Endothelial cell (in vitro differentiated cells): ENCODE results near the gene KCNH2. TPM values are rescaled to one million over a fixed set of nuclear protein-coding genes. Genes with fewer than 3 reads are reported as not detected.

Source experiments
- DNase-seq: peaks from one replicate; pipeline ENCODE4 v3.0.0; 2021; ENCODE audit warnings: low spot score
- H3K27ac Mint-ChIP-seq: one replicate; pipeline ENCODE4 v1.8.0; 2021; ENCODE audit warnings: mixed read lengths, inconsistent platforms; ENCODE audit not compliant: unreplicated experiment
- H3K27me3 Mint-ChIP-seq: one replicate; pipeline ENCODE4 v1.8.0; 2021; ENCODE audit warnings: mild to moderate bottlenecking, moderate library complexity, mixed read lengths, inconsistent platforms; ENCODE audit not compliant: unreplicated experiment
- H3K36me3 Mint-ChIP-seq: one replicate; pipeline ENCODE4 v1.8.0; 2021; ENCODE audit warnings: mild to moderate bottlenecking, low read depth, mixed read lengths, inconsistent platforms; ENCODE audit not compliant: unreplicated experiment
- H3K4me1 Mint-ChIP-seq: one replicate; pipeline ENCODE4 v1.8.0; 2021; ENCODE audit warnings: mild to moderate bottlenecking, mixed read lengths, inconsistent platforms; ENCODE audit not compliant: unreplicated experiment
- H3K4me3 Mint-ChIP-seq: one replicate; pipeline ENCODE4 v1.8.0; 2021; ENCODE audit warnings: mild to moderate bottlenecking, mixed read lengths, inconsistent platforms; ENCODE audit not compliant: unreplicated experiment
- H3K9me3 Mint-ChIP-seq: one replicate; pipeline ENCODE4 v1.8.0; 2021; ENCODE audit warnings: mixed read lengths, inconsistent platforms; ENCODE audit not compliant: unreplicated experiment
- total RNA-seq: library from RNA; stranded (reverse); fragmentation: NEBNext Ultra II Directional; extraction: Animal tissue kit (Norgen Biotek cat#: 25700); gene quantifications from one replicate; pipeline ENCODE4 v1.2.1, GENCODE V29; 2021; ENCODE audit not compliant: unreplicated experiment
- TF ChIP-seq, protein P1 (sequence below): fragments of 200-600 bp; sonication (generic); IDR thresholded peaks from one replicate; pipeline ENCODE4 v1.5.0; 2021; ENCODE audit warnings: antibody characterized with exemption; ENCODE audit not compliant: unreplicated experiment

Gene KCNH2
- total RNA-seq, 1 donor from 2014 or later: 3.4 TPM

DNA sequence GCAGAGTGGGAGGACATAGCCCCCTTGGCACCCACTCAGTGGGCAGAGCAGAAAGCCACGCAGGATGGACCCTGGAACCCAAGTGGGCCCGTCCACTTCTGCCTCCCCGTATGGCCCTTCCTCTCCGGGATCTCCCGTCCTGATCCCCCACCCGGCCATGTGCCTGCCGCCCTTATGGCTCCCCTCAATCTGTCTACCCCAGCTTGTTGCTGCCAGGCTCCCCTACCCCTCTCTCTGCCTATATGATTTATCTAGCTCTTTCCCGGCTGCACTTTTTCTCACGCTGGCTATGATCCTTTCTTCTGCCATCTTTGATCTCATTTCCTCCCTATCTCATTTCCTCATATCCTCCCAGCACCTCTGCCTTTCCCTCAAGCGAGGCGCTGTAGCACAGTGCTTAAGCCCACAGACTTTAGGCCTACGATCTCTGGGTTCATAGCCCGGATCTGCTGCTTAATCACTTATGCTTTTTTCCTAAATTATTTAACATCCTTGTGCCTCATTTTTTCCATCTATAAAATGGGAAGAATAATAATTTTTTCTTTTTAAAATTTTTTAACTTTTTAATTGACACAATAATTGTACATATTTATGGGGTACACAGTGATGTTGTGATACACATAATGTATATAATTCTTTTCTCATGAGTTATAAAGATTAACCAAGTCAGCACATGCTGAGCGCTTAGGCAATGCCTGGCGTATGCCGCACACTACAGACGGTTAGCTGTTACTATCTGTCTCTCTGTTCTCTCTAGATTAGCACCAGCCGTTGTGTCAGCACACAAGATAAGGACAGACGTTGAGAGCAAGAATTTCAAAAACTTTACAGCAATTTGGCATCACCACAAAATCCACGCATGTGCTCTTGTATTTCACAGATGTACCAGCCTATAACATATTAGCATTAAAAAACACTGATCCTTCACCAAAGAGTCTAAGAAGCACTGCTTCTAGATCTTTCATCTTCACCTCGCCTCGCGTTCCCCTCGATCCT, 18.1 kb downstream of the KCNH2 start:
- H3K9me3 Mint-ChIP-seq: no peaks in the 10 kb centered on the region
- TF ChIP-seq, protein P1, sequence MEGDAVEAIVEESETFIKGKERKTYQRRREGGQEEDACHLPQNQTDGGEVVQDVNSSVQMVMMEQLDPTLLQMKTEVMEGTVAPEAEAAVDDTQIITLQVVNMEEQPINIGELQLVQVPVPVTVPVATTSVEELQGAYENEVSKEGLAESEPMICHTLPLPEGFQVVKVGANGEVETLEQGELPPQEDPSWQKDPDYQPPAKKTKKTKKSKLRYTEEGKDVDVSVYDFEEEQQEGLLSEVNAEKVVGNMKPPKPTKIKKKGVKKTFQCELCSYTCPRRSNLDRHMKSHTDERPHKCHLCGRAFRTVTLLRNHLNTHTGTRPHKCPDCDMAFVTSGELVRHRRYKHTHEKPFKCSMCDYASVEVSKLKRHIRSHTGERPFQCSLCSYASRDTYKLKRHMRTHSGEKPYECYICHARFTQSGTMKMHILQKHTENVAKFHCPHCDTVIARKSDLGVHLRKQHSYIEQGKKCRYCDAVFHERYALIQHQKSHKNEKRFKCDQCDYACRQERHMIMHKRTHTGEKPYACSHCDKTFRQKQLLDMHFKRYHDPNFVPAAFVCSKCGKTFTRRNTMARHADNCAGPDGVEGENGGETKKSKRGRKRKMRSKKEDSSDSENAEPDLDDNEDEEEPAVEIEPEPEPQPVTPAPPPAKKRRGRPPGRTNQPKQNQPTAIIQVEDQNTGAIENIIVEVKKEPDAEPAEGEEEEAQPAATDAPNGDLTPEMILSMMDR: no peak
- H3K4me1 Mint-ChIP-seq: peaks cover 32% of the 10 kb centered on the region
- H3K27ac Mint-ChIP-seq: peak overlapping the region; percentile 15
- DNase-seq: no peak
- peaks cover 7% of the 10 kb centered on the region for H3K27me3 Mint-ChIP-seq
- peak overlapping the region; percentile 62 for H3K4me3 Mint-ChIP-seq
- H3K36me3 Mint-ChIP-seq: no peaks in the 10 kb centered on the region

DNA sequence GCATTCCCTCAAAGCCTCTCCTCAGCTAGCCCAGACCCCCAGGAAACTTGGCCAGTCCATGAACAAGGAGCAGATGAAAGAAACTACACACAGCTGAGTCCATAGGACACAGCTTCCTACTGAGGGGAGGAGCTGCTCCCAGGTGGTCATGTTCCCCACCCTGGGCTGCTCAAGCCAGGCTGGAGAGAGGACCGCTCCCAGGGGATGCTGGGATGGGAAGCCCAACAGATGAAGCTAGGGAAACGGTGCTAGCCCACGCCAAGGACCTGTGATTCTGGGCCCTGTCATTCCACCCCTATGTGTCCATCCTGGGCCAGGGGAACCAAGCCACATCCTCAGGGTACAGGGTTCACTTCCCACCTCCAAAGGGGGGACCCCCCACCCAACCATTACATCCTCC, 19.0 kb downstream of the KCNH2 start:
- Mint-ChIP-seq H3K4me3 (no peak overlapping the region), H3K27me3 (peaks cover 9% of the 10 kb centered on the region), H3K4me1 (peaks cover 34% of the 10 kb centered on the region), H3K27ac (no peak overlapping the region), H3K36me3 (no peaks in the 10 kb centered on the region), H3K9me3 (no peaks in the 10 kb centered on the region)
- TF ChIP-seq, protein P1: no peak
- DNase-seq: no peak

DNA sequence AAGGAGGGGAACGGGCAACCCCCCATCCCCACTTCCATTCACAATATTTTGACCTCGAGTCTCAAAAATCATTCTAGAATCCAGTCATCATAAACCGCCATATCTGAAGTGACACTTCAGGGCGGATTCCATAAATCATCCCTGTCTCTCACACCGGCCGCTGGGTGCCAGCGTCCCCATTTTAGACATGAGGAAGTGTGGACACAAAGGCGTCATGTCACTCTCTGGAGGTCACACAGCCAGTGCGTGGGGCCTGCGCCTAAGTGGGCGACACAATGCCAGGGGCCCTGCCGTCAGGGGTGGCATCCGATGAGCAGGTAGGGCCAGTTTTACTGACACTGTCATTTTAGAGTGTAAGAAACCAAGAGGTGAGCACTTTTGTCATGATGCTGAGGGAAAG, 19.5 kb downstream of the KCNH2 start:
- H3K9me3 Mint-ChIP-seq: no peaks in the 10 kb centered on the region

DNA sequence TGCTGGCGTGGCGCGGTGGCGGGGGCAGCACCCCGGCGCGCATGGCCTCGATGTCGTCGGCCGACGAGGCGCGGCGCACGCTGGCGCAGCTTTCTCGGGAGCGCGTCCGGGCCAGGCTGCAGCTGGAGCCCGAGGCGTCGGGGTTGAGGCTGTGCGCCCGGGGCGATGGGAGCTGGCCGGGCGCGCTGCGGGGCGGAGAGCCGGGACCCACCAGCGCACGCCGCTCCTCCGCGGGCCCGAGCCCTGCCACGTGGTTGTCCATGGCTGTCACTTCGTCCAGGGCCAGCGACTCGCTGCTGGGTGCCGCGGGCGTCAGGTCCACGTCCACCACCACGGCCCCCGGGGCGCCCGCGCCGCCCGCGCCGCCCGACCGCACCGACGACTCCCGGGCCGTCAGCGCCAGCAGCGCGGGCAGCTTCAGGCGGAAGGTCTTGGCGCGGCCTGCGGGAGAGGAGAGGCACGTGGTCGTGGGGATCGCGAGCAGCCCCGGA, 20.0 kb downstream of the KCNH2 start:
- TF ChIP-seq, protein P1: no peak
- no peaks in the 10 kb centered on the region for H3K36me3 Mint-ChIP-seq
- H3K4me1 Mint-ChIP-seq: peaks cover 34% of the 10 kb centered on the region
- no peak overlapping the region for H3K4me3 Mint-ChIP-seq
- peaks cover 9% of the 10 kb centered on the region for H3K27me3 Mint-ChIP-seq
- peak overlapping the region; percentile 36 for H3K27ac Mint-ChIP-seq
- DNase-seq: no peak
- no peaks in the 10 kb centered on the region for H3K9me3 Mint-ChIP-seq

More for the DNA sequence above, 19.5 kb downstream of the KCNH2 start:
- TF ChIP-seq, protein P1: no peak
- no peak overlapping the region for H3K4me3 Mint-ChIP-seq
- H3K36me3 Mint-ChIP-seq: no peaks in the 10 kb centered on the region
- H3K27me3 Mint-ChIP-seq: peaks cover 9% of the 10 kb centered on the region
- no peak for DNase-seq
- H3K4me1 Mint-ChIP-seq: peaks cover 34% of the 10 kb centered on the region
- H3K27ac Mint-ChIP-seq: peak overlapping the region; percentile 36
